Measurements from ENCODE around the gene STYXL1.
"Not testable (repeated sequence)": the region's sequence is repeated elsewhere in the genome, so short reads cannot be mapped to it uniquely, and the experiment has no call there.

Gene STYXL1

GRCh38 chr7:76020031-76020714 is 27.6 kb downstream of the STYXL1 start:
- Histone ChIP-seq H3K27me3 (ENCODE audit: insufficient read depth, low read length, poor library complexity) (no peaks in the 10 kb centered on the region), H2AFZ (ENCODE audit: low read depth, low read length) (no peak overlapping the region), H4K20me1 (ENCODE audit: insufficient read depth, low read length) (peaks cover 4% of the 10 kb centered on the region; the same call in 1 of the 2 replicates), H3K4me2 (ENCODE audit: insufficient read depth, low read length) (no peak overlapping the region), H3K9me3 (ENCODE audit: insufficient read depth, low read length, severe bottlenecking) (no peaks in the 10 kb centered on the region), H3K9ac (ENCODE audit: low read depth, low read length) (no peak overlapping the region), H3K4me1 (ENCODE audit: insufficient read depth, low read length) (0 out of 2 replicates have a peak, but pooled peaks cover 3% of the 10 kb centered on the region), H3K27ac (ENCODE audit: low read length) (no peak overlapping the region), H3K36me3 (ENCODE audit: insufficient read depth, low read length) (peaks cover 36% of the 10 kb centered on the region), H3K4me3 (ENCODE audit: low read depth in 1 of 2, low read length in 2 of 2) (no peak overlapping the region), H3K79me2 (ENCODE audit: insufficient read depth, low read length) (no peaks in the 10 kb centered on the region)
- ATAC-seq (ENCODE audit: insufficient read depth, low read depth) (peak; percentile 45; the same call in 1 of the 3 replicates), DNase-seq (peak; percentile 46)
- TF ChIP-seq, protein P1, sequence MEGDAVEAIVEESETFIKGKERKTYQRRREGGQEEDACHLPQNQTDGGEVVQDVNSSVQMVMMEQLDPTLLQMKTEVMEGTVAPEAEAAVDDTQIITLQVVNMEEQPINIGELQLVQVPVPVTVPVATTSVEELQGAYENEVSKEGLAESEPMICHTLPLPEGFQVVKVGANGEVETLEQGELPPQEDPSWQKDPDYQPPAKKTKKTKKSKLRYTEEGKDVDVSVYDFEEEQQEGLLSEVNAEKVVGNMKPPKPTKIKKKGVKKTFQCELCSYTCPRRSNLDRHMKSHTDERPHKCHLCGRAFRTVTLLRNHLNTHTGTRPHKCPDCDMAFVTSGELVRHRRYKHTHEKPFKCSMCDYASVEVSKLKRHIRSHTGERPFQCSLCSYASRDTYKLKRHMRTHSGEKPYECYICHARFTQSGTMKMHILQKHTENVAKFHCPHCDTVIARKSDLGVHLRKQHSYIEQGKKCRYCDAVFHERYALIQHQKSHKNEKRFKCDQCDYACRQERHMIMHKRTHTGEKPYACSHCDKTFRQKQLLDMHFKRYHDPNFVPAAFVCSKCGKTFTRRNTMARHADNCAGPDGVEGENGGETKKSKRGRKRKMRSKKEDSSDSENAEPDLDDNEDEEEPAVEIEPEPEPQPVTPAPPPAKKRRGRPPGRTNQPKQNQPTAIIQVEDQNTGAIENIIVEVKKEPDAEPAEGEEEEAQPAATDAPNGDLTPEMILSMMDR (IDR thresholded peaks at IDR 0.05; ENCODE audit: borderline replicate concordance, extremely low read depth, low read length, poor library complexity, severe bottlenecking): peak; percentile 65
- TF ChIP-seq EZH2 (IDR thresholded peaks at IDR 0.05; ENCODE audit: borderline replicate concordance, low read depth, low read length, severe bottlenecking): no peak

- not testable (repeated sequence) for H3K4me3 ChIP-seq (ENCODE audit: low read depth in 1 of 2, low read length in 2 of 2); H3K79me2 ChIP-seq (ENCODE audit: insufficient read depth, low read length); DNase-seq; H3K9me3 ChIP-seq (ENCODE audit: insufficient read depth, low read length, severe bottlenecking); H2AFZ ChIP-seq (ENCODE audit: low read depth, low read length); ATAC-seq (ENCODE audit: insufficient read depth, low read depth); H4K20me1 ChIP-seq (ENCODE audit: insufficient read depth, low read length); H3K4me2 ChIP-seq (ENCODE audit: insufficient read depth, low read length); H3K27ac ChIP-seq (ENCODE audit: low read length); H3K9ac ChIP-seq (ENCODE audit: low read depth, low read length); H3K4me1 ChIP-seq (ENCODE audit: insufficient read depth, low read length); H3K27me3 ChIP-seq (ENCODE audit: insufficient read depth, low read length, poor library complexity)
- H3K36me3 ChIP-seq (ENCODE audit: insufficient read depth, low read length): peaks cover 39% of the 10 kb centered on the region
These were observed 29.3 kb downstream of the STYXL1 start for GRCh38 chr7:76018520-76018919.

DNA sequence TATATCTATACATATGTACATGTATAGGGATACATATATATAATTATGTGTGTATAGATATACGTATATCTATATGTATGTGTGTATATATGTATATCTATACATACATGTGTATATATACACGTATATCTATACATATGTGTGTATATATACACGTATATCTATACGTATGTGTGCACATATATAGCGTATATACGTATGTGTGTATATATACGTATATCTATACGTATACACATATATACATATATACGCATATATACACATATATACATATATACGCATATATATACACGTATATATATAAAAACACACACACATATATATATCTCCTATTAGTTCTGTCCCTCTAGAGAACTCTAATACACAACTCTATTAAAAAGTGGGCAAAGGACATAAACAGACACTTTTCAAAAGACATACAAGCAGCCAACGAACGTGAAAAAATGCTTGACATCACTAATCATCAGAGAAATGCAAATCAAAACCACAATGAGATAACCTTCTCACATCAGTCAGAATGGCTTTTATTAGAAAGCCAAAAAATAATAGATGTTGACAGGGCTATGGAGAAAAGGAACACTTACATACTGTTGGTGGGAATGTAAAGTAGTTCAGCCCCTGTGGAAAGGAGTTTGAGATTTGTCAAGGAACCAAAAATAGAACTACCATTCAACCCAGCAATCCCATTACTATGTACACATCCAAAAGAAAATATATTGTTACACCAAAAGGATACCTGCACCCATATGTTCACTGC is 31.4 kb downstream of the STYXL1 start:
- no peak overlapping the region for H2AFZ ChIP-seq (ENCODE audit: low read depth, low read length)

More for the DNA sequence above, 31.4 kb downstream of the STYXL1 start:
- Histone ChIP-seq H3K9ac (ENCODE audit: low read depth, low read length) (no peak overlapping the region), H3K27me3 (ENCODE audit: insufficient read depth, low read length, poor library complexity) (no peaks in the 10 kb centered on the region), H4K20me1 (ENCODE audit: insufficient read depth, low read length) (peaks cover 14% of the 10 kb centered on the region; the same call in 1 of the 2 replicates), H3K79me2 (ENCODE audit: insufficient read depth, low read length) (no peaks in the 10 kb centered on the region), H3K4me1 (ENCODE audit: insufficient read depth, low read length) (0 out of 2 replicates have a peak, but pooled peaks cover 3% of the 10 kb centered on the region), H3K36me3 (ENCODE audit: insufficient read depth, low read length) (peaks cover 27% of the 10 kb centered on the region), H3K4me3 (ENCODE audit: low read depth in 1 of 2, low read length in 2 of 2) (no peak overlapping the region), H3K9me3 (ENCODE audit: insufficient read depth, low read length, severe bottlenecking) (no peaks in the 10 kb centered on the region), H3K27ac (ENCODE audit: low read length) (no peak overlapping the region), H3K4me2 (ENCODE audit: insufficient read depth, low read length) (no peak overlapping the region)
- no peak for TF ChIP-seq EZH2 (IDR thresholded peaks at IDR 0.05; ENCODE audit: borderline replicate concordance, low read depth, low read length, severe bottlenecking)
- TF ChIP-seq, protein P1 (IDR thresholded peaks at IDR 0.05; ENCODE audit: borderline replicate concordance, extremely low read depth, low read length, poor library complexity, severe bottlenecking): no peak
- DNase-seq (no peak), ATAC-seq (ENCODE audit: insufficient read depth, low read depth) (no peak)
